Liver (tissue), 3 donors: Measurements from ENCODE around the gene ZNF618.

Experiments used
- GABPA ChIP-seq, 2 donors: IDR thresholded peaks in 1 of 2; conservative IDR thresholded peaks in 1 of 2; 2 replicates each; pipeline ENCODE4 v1.6.1; 2016; ENCODE audit warnings: antibody characterized with exemption in 2 of 2, mild to moderate bottlenecking in 1 of 2, moderate library complexity in 1 of 2
- HNF4G ChIP-seq: IDR thresholded peaks from 2 replicates; pipeline ENCODE4 v1.6.1; 2016; ENCODE audit warnings: antibody characterized with exemption
- RAD21 ChIP-seq, 2 donors: IDR thresholded peaks; 2 replicates each; pipeline ENCODE4 v1.6.1; 2016; ENCODE audit warnings: antibody characterized with exemption in 2 of 2, mild to moderate bottlenecking in 2 of 2
- RXRA ChIP-seq, 2 donors: IDR thresholded peaks; 2 replicates each; pipeline ENCODE4 v1.6.1; 2017 to 2018; ENCODE audit warnings: antibody characterized with exemption in 2 of 2, mild to moderate bottlenecking in 1 of 2
- SP1 ChIP-seq: IDR thresholded peaks from 2 replicates; pipeline ENCODE4 v1.6.1; 2018; ENCODE audit warnings: antibody characterized with exemption, mild to moderate bottlenecking
- TAF1 ChIP-seq: conservative IDR thresholded peaks from 2 replicates; pipeline ENCODE4 v1.6.1; 2016; ENCODE audit warnings: antibody characterized with exemption, mild to moderate bottlenecking
- YY1 ChIP-seq: IDR thresholded peaks from 2 replicates; pipeline ENCODE4 v1.6.1; 2016; ENCODE audit warnings: antibody characterized with exemption, mild to moderate bottlenecking
- TF ChIP-seq, protein P1 (sequence below): fragments of 150-350 bp; IDR thresholded peaks from 2 replicates; pipeline ENCODE4 v1.5.1; 2017; ENCODE audit warnings: improper control_type of control experiment, low read depth, low read length; ENCODE audit not compliant: missing input control
- TF ChIP-seq, protein P2 (sequence below): IDR thresholded peaks from 2 replicates; pipeline ENCODE4 v1.6.1; 2016; ENCODE audit warnings: antibody characterized with exemption
- TF ChIP-seq, protein P3 (sequence below): IDR thresholded peaks from 2 replicates; pipeline ENCODE4 v1.6.1; 2016; ENCODE audit warnings: antibody characterized with exemption, mild to moderate bottlenecking
- TF ChIP-seq, protein P4 (sequence below): IDR thresholded peaks from 2 replicates; pipeline ENCODE4 v1.6.1; 2016; ENCODE audit warnings: antibody characterized with exemption
- donor health status: healthy.
- donor health status: healthy.

DNA sequence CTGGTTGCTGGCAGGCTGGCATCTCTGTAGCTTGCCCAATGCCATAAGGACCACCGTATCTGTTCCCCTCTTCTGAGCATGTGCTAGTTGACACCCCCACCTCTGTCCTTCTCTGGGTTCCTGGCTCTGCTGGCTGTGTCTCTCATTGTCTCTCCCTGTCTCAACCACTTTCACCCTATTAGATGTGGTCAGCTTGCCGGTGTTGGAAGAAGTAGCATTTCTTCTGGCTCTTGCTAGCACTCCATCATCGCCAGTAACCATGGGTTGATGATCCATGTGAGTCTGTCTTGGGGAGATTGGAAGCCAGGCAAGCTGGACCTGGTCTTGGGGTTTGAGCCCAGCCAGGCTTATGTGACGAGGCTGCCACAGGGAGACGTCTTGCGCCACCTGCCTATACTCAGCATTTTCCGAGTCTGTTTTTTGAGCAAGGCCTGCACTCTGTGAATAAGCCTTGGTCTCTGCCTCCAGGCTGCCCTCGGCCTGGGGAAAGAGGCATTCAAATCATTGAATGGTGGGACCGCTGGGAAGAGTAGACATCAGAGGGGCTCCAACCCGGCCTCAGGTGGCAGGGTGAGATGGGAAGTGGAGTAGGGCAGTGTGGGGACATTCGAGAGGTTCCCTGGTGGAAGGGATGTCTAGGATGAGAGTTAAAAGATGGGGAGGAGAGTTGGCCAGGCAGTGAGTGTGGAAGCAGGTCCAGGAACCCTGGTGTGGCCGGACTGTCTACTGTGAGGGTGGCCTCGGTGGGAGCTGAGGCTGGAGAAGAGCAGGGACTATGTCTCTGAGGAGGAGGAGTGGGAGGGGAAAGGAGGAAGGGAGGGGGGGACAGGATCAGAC, 74.3 kb downstream of the ZNF618 start:
- no peak for TF ChIP-seq RAD21 (IDR thresholded peaks at IDR 0.05)
- TF ChIP-seq, protein P1, sequence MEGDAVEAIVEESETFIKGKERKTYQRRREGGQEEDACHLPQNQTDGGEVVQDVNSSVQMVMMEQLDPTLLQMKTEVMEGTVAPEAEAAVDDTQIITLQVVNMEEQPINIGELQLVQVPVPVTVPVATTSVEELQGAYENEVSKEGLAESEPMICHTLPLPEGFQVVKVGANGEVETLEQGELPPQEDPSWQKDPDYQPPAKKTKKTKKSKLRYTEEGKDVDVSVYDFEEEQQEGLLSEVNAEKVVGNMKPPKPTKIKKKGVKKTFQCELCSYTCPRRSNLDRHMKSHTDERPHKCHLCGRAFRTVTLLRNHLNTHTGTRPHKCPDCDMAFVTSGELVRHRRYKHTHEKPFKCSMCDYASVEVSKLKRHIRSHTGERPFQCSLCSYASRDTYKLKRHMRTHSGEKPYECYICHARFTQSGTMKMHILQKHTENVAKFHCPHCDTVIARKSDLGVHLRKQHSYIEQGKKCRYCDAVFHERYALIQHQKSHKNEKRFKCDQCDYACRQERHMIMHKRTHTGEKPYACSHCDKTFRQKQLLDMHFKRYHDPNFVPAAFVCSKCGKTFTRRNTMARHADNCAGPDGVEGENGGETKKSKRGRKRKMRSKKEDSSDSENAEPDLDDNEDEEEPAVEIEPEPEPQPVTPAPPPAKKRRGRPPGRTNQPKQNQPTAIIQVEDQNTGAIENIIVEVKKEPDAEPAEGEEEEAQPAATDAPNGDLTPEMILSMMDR, result no peak
- TF ChIP-seq SP1, result no peak
- TF ChIP-seq, protein P2, sequence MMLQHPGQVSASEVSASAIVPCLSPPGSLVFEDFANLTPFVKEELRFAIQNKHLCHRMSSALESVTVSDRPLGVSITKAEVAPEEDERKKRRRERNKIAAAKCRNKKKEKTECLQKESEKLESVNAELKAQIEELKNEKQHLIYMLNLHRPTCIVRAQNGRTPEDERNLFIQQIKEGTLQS, result no peak
- TF ChIP-seq, protein P3, sequence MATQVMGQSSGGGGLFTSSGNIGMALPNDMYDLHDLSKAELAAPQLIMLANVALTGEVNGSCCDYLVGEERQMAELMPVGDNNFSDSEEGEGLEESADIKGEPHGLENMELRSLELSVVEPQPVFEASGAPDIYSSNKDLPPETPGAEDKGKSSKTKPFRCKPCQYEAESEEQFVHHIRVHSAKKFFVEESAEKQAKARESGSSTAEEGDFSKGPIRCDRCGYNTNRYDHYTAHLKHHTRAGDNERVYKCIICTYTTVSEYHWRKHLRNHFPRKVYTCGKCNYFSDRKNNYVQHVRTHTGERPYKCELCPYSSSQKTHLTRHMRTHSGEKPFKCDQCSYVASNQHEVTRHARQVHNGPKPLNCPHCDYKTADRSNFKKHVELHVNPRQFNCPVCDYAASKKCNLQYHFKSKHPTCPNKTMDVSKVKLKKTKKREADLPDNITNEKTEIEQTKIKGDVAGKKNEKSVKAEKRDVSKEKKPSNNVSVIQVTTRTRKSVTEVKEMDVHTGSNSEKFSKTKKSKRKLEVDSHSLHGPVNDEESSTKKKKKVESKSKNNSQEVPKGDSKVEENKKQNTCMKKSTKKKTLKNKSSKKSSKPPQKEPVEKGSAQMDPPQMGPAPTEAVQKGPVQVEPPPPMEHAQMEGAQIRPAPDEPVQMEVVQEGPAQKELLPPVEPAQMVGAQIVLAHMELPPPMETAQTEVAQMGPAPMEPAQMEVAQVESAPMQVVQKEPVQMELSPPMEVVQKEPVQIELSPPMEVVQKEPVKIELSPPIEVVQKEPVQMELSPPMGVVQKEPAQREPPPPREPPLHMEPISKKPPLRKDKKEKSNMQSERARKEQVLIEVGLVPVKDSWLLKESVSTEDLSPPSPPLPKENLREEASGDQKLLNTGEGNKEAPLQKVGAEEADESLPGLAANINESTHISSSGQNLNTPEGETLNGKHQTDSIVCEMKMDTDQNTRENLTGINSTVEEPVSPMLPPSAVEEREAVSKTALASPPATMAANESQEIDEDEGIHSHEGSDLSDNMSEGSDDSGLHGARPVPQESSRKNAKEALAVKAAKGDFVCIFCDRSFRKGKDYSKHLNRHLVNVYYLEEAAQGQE, result no peak
- TF ChIP-seq YY1, result no peak
- no peak for TF ChIP-seq RXRA (IDR thresholded peaks at IDR 0.05)
- no peak for TF ChIP-seq GABPA (IDR thresholded peaks at IDR 0.05 in 1 of 2, conservative IDR thresholded peaks at IDR 0.05 in 1 of 2)
- TF ChIP-seq, protein P4, sequence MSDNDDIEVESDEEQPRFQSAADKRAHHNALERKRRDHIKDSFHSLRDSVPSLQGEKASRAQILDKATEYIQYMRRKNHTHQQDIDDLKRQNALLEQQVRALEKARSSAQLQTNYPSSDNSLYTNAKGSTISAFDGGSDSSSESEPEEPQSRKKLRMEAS, result no peak
- TF ChIP-seq HNF4G, result no peak
- no peak for TF ChIP-seq TAF1
